Muscle layer of duodenum (tissue), 2 donors: Measurements from ENCODE around the gene BARHL2.

Experiments
- H3K27ac ChIP-seq: one replicate; pipeline ENCODE4 v1.7.0; 2013; ENCODE audit warnings: mild to moderate bottlenecking, low read length
- H3K27me3 ChIP-seq: one replicate; pipeline ENCODE4 v1.7.0; 2013; ENCODE audit warnings: low read depth, mild to moderate bottlenecking, control low read depth, low read length
- H3K36me3 ChIP-seq, 2 donors: one replicate each; pipeline ENCODE4 v1.7.0; 2013; ENCODE audit warnings: low read length in 2 of 2, control low read depth in 1 of 2, mild to moderate bottlenecking in 1 of 2; ENCODE audit not compliant: insufficient read depth in 2 of 2, control insufficient read depth in 1 of 2
- H3K4me1 ChIP-seq, 2 donors: one replicate each; pipeline ENCODE4 v1.7.0; 2013; ENCODE audit warnings: low read length in 2 of 2, mild to moderate bottlenecking in 2 of 2, control low read depth in 1 of 2, moderate library complexity in 1 of 2; ENCODE audit not compliant: insufficient read depth in 2 of 2, control insufficient read depth in 1 of 2
- H3K4me3 ChIP-seq, 2 donors: one replicate each; pipeline ENCODE4 v1.7.0; 2013; ENCODE audit warnings: low read length in 2 of 2, low read depth in 1 of 2, mild to moderate bottlenecking in 1 of 2
- H3K9me3 ChIP-seq, 2 donors: one replicate each; pipeline ENCODE4 v1.7.0; 2013; ENCODE audit warnings: low read length in 2 of 2, control low read depth in 1 of 2, mild to moderate bottlenecking in 1 of 2; ENCODE audit not compliant: control insufficient read depth in 1 of 2
- donor health status: healthy.

The BARHL2 gene

DNA sequence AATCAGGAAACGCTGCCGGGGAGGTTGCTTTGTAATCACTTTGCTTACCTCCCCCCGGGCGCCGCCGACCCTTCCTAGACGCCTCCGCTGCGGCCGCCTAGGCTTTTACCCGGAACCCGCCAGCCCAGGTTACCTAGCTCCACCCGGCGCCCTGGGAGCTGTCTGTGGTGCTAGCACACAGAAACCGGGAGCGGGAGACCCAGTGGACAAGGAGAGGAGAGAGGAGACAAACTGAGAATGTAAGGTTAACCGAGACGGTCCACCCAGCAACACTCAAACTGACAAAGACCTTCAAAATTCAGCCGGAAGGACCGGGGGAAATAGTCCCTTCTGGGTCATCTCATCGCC is 9.8 kb downstream of the BARHL2 start:
- peaks cover 76% of the 10 kb centered on the region for H3K27me3 ChIP-seq
- H3K9me3 ChIP-seq = peaks cover 0 to 4% of the 10 kb centered on the region in 2 donors
- no peaks in the 10 kb centered on the region for H3K36me3 ChIP-seq
- no peak overlapping the region for H3K27ac ChIP-seq
- H3K4me1 ChIP-seq = peaks cover 0 to 23% of the 10 kb centered on the region in 2 donors
- peak overlapping the region in 1 of 2 donors; percentile 59 for H3K4me3 ChIP-seq

- H3K27me3 ChIP-seq = peaks cover 74% of the 10 kb centered on the region
Observed at GRCh38 chr1:90706437-90707362, 10.4 kb downstream of the BARHL2 start.

GRCh38 chr1:90705956-90706355 is 11.1 kb downstream of the BARHL2 start:
- Histone ChIP-seq H3K9me3 (peaks cover 0 to 4% of the 10 kb centered on the region in 2 donors), H3K27ac (no peak overlapping the region), H3K4me1 (peaks cover 0 to 22% of the 10 kb centered on the region in 2 donors), H3K4me3 (no peak overlapping the region), H3K36me3 (no peaks in the 10 kb centered on the region), H3K27me3 (peaks cover 67% of the 10 kb centered on the region)

More at GRCh38 chr1:90706437-90707362, 10.4 kb downstream of the BARHL2 start:
- peaks cover 0 to 23% of the 10 kb centered on the region in 2 donors for H3K4me1 ChIP-seq
- H3K27ac ChIP-seq = no peak overlapping the region
- H3K4me3 ChIP-seq = peak overlapping the region; percentile 21 to 59
- H3K36me3 ChIP-seq = no peaks in the 10 kb centered on the region
- peaks cover 0 to 4% of the 10 kb centered on the region in 2 donors for H3K9me3 ChIP-seq

DNA sequence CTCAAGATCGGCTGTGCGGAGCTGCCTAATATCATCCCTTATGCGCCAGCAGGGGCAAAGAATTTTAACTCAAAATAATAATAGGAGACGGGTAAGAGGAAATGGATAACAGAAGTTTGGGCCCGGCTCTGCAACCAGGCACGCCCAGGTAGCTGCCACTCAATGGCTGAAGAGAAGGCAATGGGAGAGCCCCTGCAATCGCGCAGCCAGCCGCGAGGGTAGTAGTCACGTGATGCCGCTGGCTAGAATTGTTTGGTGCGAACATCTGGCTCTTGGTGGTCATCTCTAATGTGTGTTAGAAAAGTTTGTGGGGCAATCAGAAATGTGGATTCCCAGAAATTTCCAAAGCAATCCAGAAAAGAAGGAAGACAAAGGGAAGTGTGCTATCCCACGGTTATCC is 12.3 kb downstream of the BARHL2 start:
- Histone ChIP-seq H3K4me3 (no peak overlapping the region), H3K36me3 (no peaks in the 10 kb centered on the region), H3K4me1 (peaks cover 0 to 18% of the 10 kb centered on the region in 2 donors), H3K9me3 (peaks cover 0 to 4% of the 10 kb centered on the region in 2 donors), H3K27me3 (peaks cover 55% of the 10 kb centered on the region), H3K27ac (no peak overlapping the region)

GRCh38 chr1:90694846-90695245 is 22.3 kb downstream of the BARHL2 start:
- H3K36me3 ChIP-seq = no peaks in the 10 kb centered on the region

GRCh38 chr1:90687747-90688146 is 29.4 kb downstream of the BARHL2 start:
- H3K36me3 ChIP-seq = no peaks in the 10 kb centered on the region
- H3K4me1 ChIP-seq = no peaks in the 10 kb centered on the region
- no peaks in the 10 kb centered on the region for H3K9me3 ChIP-seq
- H3K27ac ChIP-seq = no peak overlapping the region
- H3K4me3 ChIP-seq = no peak overlapping the region
- H3K27me3 ChIP-seq = no peaks in the 10 kb centered on the region

More at GRCh38 chr1:90694846-90695245, 22.3 kb downstream of the BARHL2 start:
- Histone ChIP-seq H3K4me3 (no peak overlapping the region), H3K27me3 (no peaks in the 10 kb centered on the region), H3K27ac (no peak overlapping the region), H3K9me3 (no peaks in the 10 kb centered on the region), H3K4me1 (no peaks in the 10 kb centered on the region)

DNA sequence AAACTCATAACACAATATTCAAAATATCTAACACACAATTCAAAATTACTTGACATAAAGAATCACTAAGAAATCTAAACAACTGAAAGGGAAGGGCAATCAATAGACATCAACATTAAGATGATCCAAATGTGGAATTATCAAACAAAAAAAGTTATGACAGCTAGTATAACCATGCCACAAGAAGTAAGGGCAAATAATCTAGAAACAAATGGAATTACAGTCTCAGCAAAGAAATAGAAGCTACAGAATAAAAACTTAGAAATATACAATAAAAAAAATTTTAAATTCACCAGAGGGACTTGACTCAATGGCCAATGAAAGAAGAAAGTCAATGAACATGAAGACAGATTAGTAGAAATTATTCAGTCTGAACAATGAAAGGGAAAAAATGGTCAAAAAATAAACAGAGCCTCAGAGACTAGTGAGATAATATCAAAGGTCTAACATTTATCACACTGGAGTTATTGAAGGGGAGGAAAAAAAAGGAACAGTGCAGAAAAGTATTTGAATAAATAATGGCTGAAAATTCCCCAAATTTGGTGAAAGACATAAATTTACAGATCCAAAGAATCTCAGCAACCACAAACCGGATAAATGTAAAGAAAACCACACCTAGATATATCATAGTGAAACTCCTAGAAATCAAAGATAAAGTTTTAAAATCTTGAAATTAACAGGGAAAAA is 41.8 kb downstream of the BARHL2 start:
- Histone ChIP-seq H3K27ac (no peak overlapping the region), H3K4me3 (no peak overlapping the region), H3K27me3 (no peaks in the 10 kb centered on the region), H3K36me3 (no peaks in the 10 kb centered on the region), H3K4me1 (no peaks in the 10 kb centered on the region), H3K9me3 (peaks cover 0 to 4% of the 10 kb centered on the region in 2 donors)

DNA sequence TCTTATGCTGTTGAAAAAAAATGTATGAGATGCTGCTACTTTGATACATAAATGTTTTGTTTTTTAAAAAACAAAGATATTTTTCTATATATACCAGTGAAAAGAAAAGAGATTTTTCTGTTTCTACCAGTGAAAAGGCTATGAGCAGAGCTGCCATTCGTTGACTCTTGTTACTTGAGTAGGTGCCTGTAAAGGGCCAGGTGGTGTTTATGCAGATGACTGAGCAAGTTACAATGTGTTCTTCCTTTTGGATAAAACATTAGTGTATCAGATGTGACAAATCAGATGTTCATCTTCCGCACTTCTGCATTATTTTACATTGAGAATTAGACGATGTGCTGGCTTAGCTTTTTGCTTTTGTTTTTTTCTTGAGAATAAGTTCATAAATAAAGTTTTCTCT is 45.4 kb downstream of the BARHL2 start:
- Histone ChIP-seq H3K4me1 (no peaks in the 10 kb centered on the region), H3K27ac (no peak overlapping the region), H3K9me3 (peaks cover 0 to 4% of the 10 kb centered on the region in 2 donors), H3K27me3 (no peaks in the 10 kb centered on the region), H3K4me3 (no peak overlapping the region), H3K36me3 (no peaks in the 10 kb centered on the region)

DNA sequence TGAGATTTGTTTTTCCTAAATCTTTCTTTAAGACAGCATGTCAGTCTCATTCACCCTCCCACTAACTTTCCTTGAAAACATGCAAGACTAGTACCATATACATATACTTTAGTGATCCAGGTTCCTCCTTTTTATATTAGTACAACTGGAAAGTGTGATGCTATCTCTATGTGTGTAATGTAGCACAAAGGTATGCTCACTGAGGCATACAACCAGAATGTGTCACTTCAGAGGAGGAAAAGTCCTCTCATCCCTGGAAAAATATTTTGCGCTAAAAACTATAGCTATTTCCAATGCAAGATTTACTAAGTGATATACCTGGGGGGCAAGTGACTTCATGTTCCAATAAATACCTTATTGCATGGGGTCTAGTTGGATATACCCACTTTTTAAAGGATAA is 45.9 kb downstream of the BARHL2 start:
- Histone ChIP-seq H3K4me3 (no peak overlapping the region), H3K4me1 (no peaks in the 10 kb centered on the region), H3K9me3 (peaks cover 0 to 4% of the 10 kb centered on the region in 2 donors), H3K27ac (no peak overlapping the region), H3K27me3 (no peaks in the 10 kb centered on the region), H3K36me3 (no peaks in the 10 kb centered on the region)
